NOMO-1 (cell line): ENCODE data around the gene VIM.

ENCODE experiments used
- DNase-seq, 2 experiments: peaks; one replicate each; lab custom pipeline; 2025; ENCODE audit not compliant: unreplicated experiment in 2 of 2; lab: John Stamatoyannopoulos, UW

The VIM gene

DNA sequence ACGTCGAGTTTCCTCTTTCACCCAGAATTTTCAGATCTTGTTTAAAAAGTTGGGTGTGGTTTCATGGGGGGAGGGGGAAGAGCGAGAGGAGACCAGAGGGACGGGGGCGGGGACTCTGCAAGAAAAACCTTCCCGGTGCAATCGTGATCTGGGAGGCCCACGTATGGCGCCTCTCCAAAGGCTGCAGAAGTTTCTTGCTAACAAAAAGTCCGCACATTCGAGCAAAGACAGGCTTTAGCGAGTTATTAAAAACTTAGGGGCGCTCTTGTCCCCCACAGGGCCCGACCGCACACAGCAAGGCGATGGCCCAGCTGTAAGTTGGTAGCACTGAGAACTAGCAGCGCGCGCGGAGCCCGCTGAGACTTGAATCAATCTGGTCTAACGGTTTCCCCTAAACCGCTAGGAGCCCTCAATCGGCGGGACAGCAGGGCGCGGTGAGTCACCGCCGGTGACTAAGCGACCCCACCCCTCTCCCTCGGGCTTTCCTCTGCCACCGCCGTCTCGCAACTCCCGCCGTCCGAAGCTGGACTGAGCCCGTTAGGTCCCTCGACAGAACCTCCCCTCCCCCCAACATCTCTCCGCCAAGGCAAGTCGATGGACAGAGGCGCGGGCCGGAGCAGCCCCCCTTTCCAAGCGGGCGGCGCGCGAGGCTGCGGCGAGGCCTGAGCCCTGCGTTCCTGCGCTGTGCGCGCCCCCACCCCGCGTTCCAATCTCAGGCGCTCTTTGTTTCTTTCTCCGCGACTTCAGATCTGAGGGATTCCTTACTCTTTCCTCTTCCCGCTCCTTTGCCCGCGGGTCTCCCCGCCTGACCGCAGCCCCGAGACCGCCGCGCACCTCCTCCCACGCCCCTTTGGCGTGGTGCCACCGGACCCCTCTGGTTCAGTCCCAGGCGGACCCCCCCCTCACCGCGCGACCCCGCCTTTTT, at the start of gene VIM:
VIM (plus strand) TSS at position 151 of the 925 bp plus-strand sequence. CDS start 1,182 bp downstream, outside the sequence.
- DNase-seq, result peak; percentile 91 to 92

GRCh38 chr10:17179002-17179401, 49.0 kb upstream of the VIM start:
- DNase-seq, result peak; percentile 3 to 61

GRCh38 chr10:17181110-17181509, 46.9 kb upstream of the VIM start:
- DNase-seq, result no peak

DNA sequence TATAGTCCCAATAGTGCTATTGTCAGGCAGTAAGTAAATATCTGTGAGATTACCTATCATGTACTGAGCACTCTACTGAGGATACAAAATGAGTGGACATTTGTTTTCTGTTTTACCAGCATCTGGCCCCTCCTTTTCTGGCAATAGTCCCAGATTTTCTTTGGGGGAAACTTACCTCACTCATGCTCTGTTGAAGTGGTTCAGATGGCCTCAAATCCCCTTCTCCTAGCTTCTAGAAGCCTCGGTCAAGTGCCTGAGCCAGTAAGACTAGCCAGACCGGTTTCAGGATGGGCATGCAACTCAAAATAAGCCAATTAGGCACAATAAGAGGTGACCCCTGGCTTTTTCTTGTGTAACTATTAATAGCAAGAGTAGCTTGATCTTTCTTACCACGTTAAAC, 46.3 kb upstream of the VIM start:
- DNase-seq, result no peak

DNA sequence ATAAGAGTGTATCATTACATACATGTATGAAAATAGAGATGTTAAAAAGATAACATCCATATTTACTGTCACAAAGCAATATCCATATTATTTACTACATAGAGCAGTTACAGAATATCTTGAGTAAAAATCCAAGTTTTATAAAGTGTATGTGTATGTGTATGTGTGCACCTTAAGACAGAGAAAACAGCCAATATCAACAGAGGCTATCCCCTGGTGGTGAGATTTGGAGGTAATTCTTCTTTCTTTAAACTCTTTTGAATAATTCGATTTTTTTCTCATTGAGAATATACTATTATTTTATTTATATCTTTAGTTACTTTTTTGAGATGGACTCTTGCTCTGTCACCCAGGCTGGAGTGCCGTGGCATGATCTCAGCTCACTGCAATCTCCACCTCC, 44.9 kb upstream of the VIM start:
- DNase-seq, result no peak

GRCh38 chr10:17185873-17186272, 42.2 kb upstream of the VIM start:
- DNase-seq, result no peak

- no peak for DNase-seq
Observed at GRCh38 chr10:17188644-17189172, 39.3 kb upstream of the VIM start.

GRCh38 chr10:17190602-17191001, 37.4 kb upstream of the VIM start:
- no peak for DNase-seq

GRCh38 chr10:17195083-17195482, 33.0 kb upstream of the VIM start:
- no peak for DNase-seq

DNA sequence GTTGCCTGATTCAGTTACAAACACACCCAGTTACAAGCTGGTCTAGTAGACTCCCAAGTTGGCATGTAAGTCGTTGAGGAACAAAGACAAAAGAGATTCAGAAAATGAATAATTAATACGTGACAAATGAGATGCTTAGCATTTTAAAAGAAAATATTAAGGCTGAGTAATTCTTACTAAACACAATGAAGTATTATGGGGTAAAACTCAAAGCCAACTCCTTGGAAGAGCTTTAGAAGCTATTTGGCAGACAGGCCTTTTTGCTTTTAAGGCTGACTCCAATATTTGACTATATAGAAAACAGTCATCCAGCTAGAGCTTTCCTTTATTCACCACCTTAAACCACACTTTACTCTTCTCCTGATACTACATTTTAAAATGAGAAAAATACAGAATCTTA, 32.0 kb upstream of the VIM start:
- DNase-seq, result no peak

DNA sequence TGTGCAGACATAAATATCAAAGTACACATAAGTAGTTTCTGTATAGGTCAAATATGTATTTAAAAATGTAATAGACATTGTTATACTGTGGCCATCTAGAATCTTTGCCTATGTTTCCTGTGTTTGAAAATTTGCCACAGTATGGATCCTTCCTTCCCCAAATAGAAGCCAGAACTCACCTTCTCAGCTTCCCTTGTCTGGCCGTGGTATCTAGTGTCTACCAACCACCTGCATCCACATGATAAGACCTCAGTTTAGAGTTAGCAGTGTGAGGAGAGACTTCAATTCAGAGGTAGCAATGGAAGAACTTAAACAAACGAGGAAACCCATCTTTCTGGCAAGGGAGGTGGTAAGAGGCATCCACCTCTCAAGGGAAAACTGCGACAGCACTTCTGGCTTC, 31.5 kb upstream of the VIM start:
- no peak for DNase-seq

GRCh38 chr10:17199351-17199804, 28.7 kb upstream of the VIM start:
- DNase-seq, result no peak

- DNase-seq, result peak; percentile 26 to 79
Observed at GRCh38 chr10:17200001-17200911, 27.8 kb upstream of the VIM start.

DNA sequence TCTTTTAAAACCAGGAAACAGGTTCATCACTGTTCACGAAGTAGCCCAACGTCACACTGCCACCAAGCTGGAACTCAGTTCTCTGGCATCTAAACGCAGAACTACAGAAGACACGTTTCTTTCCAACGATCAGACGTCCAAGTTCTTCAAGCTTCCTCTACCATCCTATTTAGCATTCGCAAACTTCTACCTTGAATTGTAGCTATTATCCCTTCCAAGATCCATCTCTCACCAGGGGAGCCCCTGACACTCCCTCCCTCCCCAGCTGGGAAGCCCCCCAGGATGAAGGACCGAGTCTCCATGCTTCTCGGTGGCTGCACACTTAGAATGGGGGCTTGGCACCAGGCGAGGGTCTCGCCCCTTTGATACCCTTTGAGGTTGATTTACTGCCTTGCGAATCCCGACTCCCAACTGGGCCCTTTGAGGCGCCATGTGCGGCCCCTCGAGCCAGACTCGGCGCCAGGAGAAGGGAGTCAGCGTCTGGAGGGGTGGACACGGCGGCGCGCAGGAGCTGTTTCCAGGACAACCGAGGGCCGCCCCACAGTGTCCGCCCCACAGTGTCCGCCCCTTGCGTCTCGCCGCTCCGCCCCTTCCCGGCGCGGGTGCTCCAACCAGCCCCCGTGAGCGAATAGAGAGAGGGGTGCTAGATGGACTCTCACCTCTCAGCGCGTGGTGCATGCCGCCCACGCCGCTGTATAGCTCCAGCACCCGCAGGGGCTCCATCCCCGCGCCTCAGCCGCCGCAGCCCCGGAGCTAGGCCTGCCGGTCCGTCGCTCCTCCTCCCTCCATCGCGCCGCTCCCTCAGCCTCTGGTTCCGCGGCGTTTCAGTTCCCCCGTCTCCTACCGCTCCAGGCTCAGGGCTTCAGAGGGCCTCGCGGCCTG, 26.9 kb upstream of the VIM start, which contains the start of gene TRDMT1:
TRDMT1 (minus strand) TSS at position 761 of the 882 bp plus-strand sequence; CDS start at position 723, 38 bp downstream.
- peak; percentile 74 to 78 for DNase-seq

- no peak for DNase-seq
Observed at GRCh38 chr10:17201794-17202116, 26.3 kb upstream of the VIM start.

GRCh38 chr10:17202506-17202905, 25.5 kb upstream of the VIM start:
- no peak for DNase-seq

DNA sequence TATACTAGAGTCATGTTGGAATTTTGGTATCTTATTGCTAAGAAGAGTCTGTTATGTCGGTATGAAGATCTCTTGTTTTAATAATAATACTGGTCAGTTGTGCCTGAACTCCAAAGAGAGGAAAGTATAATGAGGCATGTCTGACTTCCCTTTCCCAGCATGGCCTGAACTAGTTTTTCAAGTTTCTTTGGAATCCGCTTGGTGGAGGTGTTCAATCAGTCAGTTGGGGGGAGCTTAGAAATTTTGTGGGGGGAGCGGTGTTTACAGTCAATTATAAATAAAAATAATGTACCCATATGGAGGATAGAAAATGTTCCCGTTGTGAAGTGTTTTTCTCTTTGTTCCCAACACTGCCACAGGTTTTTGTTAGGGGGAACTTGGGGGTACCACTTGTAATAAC, 25.0 kb upstream of the VIM start:
- no peak for DNase-seq

DNA sequence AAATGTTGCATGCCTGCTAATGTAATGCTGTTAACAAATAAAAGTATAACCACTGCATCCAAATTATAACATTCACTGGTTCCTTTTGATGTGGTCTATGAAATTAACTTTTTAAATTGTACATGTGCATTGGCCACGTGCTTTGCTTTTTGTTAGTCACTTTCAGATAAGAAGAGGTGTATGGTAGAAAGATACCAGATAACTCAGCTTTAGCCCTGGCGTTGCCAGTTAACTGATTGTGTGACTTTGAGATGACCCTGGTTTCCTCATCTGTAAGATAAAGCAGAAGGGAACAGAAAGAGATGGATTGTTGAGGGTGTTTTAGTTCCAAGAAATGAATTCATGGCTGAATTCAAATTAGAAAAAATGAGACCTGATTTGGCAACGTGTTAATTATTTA, 24.6 kb upstream of the VIM start:
- DNase-seq, result no peak

GRCh38 chr10:17206210-17206709, 21.8 kb upstream of the VIM start:
- DNase-seq, result peak in 1 of 2 experiments; percentile 33

DNA sequence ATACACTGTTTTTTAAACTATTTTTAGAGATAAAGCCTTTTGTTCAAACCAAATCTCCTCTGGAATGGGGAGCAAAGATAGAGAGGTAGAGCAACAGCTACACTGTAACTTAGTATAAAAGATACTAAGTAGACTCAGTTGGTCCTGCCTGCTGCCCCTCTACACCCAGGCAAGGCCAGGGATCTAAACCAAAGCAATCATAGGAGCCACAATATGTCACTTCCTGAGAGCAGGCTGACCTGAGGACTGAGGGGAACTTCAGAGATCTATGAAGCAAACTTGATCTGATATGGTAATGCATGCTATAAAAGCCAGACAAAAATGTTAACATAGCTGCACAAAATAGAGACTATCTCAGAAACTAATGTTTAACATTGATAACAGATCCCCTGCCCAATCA, 19.6 kb upstream of the VIM start:
- peak in 1 of 2 experiments; percentile 13 for DNase-seq
